Tibial nerve (tissue), 4 donors: ENCODE data around the gene TLX1.

Experiments used
- CTCF ChIP-seq, 5 experiments: fragments of 200-600 bp in 3 of 5; fragments of 450-650 bp in 2 of 5; sonication (generic) in 3 of 5; IDR thresholded peaks; one replicate each; pipeline ENCODE4 v1.5.1; 2016 to 2019; ENCODE audit warnings: antibody characterized with exemption in 5 of 5, mild to moderate bottlenecking in 3 of 5, moderate library complexity in 2 of 5
- EP300 ChIP-seq, 2 donors: sonication (generic); formaldehyde crosslinking; IDR thresholded peaks; one replicate each; pipeline ENCODE4 v1.6.1; 2017; ENCODE audit warnings: antibody characterized with exemption in 2 of 2, mild to moderate bottlenecking in 1 of 2

- TF ChIP-seq CTCF (IDR thresholded peaks at IDR 0.05) (no peak), EP300 (IDR thresholded peaks at IDR 0.05) (no peak)
These were observed 43.1 kb upstream of the TLX1 start for GRCh38 chr10:101087965-101088364.
